ENCODE measurements around the gene GSTK1.

DNA sequence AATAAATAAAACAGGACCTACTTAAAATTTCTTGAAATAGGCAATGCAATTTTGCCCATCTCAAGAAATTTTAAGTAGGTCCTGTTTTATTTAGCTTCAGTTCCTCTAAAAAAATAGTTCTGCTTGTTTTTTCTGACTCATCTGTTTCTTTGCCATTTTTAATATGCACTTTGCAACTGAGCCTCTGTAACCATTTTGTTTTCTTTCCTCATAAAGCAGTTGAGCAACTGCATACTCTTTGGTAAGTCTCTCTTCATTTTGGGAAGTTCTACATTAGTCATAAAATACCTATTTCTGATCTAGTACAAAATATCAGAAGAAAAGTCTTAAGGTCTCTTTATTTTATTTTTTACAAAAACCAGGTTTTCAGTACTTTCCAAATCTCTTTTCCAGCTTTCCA is 23.4 kb upstream of the GSTK1 start:
- TF ChIP-seq CTCF (IDR thresholded peaks at IDR 0.05; ENCODE audit: low read length) = no peak
- no peak for TF ChIP-seq EZH2 (IDR thresholded peaks at IDR 0.05; ENCODE audit: borderline replicate concordance, low read length)

Measured in OCI-LY1 (cell line).